DND-41 (cell line): ENCODE data around the gene EHD1.

Experiments
- EZH2 ChIP-seq: IDR thresholded peaks from 3 replicates; pipeline ENCODE4 v1.6.1; 2012; ENCODE audit warnings: borderline replicate concordance, low read depth, mild to moderate bottlenecking, moderate library complexity, low read length, inconsistent platforms; ENCODE audit not compliant: severe bottlenecking
- TF ChIP-seq, protein P1 (sequence below): IDR thresholded peaks from 2 replicates; pipeline ENCODE4 v1.5.1; 2012; ENCODE audit warnings: borderline replicate concordance, low read length, moderate library complexity, mild to moderate bottlenecking; ENCODE audit not compliant: poor library complexity, severe bottlenecking; ENCODE audit errors: extremely low read depth

- TF ChIP-seq, protein P1, sequence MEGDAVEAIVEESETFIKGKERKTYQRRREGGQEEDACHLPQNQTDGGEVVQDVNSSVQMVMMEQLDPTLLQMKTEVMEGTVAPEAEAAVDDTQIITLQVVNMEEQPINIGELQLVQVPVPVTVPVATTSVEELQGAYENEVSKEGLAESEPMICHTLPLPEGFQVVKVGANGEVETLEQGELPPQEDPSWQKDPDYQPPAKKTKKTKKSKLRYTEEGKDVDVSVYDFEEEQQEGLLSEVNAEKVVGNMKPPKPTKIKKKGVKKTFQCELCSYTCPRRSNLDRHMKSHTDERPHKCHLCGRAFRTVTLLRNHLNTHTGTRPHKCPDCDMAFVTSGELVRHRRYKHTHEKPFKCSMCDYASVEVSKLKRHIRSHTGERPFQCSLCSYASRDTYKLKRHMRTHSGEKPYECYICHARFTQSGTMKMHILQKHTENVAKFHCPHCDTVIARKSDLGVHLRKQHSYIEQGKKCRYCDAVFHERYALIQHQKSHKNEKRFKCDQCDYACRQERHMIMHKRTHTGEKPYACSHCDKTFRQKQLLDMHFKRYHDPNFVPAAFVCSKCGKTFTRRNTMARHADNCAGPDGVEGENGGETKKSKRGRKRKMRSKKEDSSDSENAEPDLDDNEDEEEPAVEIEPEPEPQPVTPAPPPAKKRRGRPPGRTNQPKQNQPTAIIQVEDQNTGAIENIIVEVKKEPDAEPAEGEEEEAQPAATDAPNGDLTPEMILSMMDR = no peak
- no peak for TF ChIP-seq EZH2
These were observed 39.1 kb downstream of the EHD1 start for GRCh38 chr11:64839335-64839734.
